HG03103 (cell line): Measurements from ENCODE around the gene RUNX3.
"Not testable (repeated sequence)": the region's sequence is repeated elsewhere in the genome, so short reads cannot be mapped to it uniquely, and the experiment has no call there.

Source experiments
- ATAC-seq: cut with Tn5 transposase; IDR thresholded peaks from one replicate; pipeline ENCODE4 v1.9.1; 2021; ENCODE audit warnings: low read depth; ENCODE audit not compliant: unreplicated experiment

RUNX3 gene

DNA sequence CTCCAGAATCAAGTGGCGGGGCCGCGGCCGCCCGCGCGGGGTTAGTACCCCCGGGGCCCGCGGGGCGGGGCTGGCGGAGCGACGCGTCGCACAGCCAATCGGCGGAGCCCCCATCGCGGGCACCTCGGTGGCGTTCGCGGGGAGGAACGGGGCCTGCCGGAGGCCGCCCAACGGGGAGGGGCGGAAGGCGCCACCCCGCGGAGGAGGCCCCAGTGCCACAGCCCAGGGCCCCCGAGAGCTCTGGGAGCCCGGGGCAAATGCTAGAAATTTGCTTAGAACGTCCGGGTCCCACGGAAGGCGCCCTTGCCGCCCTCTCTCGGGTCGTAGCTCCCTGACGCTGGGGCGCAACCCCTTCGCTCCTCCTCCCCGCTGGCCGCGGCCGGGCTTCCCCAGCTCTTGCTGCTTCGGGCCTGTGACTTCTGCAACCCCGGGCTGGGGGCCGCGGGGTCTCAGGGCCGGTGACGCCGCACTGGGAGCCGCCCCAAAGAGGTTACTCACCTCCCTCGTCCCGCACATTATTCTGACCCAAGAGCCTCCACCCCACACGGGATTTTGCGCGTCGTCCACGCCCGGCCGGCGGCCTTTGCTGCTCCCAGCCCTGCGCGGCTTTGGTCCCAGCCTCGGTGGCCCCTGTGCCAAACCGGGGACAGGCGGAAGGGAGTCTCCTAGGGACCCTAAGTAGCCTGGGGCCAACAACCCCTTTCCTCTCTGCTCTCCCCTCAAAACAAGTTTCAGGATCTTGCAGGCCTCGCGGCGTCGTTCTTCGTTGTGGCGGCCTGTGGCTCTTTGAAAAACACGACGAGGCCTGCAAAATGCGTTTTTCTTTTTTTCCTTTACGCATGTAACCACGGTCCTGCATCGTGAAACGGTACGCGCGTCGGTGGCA is at the start of gene RUNX3:
TSS of gene RUNX3 (minus strand) at position 17 of the 886 bp plus-strand sequence. CDS start 408 bp downstream, outside the sequence.
- ATAC-seq = peak; percentile 69

DNA sequence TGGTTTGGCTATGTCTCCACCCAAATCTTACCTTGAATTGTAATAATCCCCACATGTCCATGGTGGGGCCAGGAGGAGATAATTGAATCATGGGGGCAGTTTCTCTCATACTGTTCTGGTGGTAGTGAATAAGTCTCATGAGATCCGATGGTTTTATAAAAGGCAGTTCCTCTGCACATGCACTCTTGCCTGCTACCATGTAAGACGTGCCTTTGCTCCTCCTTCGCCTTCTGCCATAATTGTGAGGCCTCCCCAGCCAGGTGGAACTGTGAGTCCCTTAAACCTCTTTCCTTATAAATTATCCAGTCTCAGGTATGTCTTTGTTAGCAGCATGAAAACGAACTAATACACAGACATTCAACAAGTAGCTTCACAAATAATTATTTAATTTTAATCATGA is 49.2 kb upstream of the RUNX3 start:
- not testable (repeated sequence) for ATAC-seq

DNA sequence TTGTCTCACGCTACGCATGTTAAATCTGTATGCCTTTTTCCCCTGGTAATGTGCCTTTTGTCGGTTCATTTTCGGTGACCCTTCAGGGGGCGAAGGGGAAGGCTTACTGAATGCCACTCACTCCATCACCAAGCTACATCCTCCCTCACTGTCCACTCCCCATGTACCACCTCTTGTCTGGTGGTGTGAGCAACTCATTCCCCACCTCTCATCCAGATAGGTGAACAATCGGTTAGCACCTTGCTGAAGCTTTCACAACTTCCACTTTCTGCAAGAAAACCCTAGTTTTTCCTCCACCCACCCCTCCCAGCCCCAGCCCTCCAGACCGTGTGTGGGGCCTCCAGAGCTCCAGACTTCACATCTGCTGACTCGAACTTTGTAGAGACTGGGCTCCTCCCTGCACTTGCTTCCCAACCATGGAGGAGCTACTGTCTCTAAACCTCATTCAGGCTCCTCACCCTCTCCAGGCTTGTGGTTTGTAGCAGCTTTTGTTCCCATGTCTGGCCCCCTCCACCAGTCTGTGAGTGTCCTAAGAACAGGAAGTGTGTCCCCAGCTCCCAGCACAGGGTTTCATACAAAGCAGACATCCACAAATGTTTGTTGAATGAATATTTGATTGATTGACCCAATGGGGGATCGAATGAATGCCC is 48.4 kb upstream of the RUNX3 start:
- ATAC-seq = no peak

DNA sequence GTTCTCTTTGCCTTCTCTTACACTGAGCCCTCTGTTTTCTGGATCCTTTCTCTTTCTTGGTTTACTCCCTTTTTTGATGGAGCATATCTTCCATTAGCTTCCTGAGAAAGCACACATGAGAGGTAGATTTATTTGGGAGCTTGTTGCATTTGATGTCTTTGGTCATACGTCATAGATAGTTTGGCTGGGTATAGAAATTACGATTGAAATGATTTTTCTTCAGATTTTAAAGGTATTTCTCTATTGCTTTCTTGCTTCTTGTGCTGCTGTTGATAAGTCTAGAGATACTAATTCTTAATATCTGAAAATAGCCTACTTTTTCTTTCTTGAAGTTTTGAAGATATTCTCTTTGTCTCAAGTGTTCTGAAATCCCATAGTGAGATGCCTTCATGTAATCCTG is 45.3 kb upstream of the RUNX3 start:
- no peak for ATAC-seq

DNA sequence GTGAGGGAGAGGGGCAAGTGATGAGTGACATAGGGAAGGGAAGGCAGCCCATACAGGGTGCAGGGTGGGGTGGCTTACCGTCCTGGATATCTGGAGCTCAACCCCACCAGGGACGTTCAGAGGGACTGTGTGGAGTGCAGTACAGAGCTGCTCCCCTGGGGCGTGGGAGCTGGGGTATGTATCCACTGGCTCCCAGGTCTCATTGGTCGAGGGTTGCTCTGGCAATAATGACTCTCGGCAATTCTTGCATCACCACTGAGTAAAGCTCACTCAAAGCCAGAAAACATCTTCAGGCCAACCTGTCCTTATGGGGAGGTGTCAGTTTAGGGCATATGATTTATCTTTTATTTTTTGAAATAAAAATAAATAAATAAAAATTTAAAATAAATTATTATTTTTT is 43.2 kb upstream of the RUNX3 start:
- no peak for ATAC-seq

DNA sequence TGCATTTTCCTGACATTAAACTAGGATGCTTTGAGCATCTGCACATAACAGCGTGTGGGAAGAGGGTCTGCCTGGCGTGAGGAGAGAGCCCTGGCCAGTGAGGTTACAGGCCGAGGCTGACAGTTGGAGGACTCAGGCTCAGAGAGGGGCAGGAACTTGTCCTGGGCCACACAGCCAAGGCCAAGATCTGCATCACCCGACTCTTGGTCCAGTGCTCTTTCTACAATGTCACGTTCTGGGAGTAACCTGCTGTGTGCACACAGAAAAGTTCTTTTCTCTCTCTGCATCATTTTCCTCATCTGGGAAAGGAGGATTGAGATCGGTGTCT is 42.8 kb upstream of the RUNX3 start:
- no peak for ATAC-seq

DNA sequence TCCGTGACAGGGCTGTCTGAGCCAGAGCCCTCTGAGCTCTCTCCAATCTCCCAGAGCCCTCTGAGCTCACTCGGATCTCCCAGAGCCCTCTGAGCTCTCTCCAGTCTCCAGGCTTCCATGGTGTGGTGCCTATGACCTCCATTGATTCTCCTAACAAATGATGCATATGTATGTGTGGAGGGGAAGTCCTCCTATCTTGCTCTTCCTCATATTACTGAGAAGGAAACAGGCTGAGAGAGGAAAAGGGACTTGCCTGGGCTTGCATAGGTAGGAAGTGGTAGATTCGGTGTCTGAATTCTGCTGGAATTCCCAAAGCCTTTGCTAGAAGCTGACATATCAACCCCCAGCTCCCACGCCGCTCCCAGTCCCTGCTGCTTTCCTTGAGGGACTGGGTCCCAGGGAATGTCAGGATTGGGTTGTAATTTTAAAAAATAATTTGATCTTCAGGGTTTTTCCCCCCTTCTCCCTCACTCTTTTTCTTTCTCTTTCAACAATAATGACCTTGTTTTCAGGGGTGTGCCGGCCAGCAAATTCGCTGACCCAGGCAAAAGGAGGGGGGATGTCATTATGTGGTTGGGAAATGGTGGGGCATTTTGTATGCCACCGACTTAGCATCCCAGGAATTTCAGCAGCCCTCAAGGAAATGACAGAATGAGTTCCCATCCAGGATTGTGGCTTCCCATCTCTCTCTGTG is 42.3 kb upstream of the RUNX3 start:
- ATAC-seq = no peak

DNA sequence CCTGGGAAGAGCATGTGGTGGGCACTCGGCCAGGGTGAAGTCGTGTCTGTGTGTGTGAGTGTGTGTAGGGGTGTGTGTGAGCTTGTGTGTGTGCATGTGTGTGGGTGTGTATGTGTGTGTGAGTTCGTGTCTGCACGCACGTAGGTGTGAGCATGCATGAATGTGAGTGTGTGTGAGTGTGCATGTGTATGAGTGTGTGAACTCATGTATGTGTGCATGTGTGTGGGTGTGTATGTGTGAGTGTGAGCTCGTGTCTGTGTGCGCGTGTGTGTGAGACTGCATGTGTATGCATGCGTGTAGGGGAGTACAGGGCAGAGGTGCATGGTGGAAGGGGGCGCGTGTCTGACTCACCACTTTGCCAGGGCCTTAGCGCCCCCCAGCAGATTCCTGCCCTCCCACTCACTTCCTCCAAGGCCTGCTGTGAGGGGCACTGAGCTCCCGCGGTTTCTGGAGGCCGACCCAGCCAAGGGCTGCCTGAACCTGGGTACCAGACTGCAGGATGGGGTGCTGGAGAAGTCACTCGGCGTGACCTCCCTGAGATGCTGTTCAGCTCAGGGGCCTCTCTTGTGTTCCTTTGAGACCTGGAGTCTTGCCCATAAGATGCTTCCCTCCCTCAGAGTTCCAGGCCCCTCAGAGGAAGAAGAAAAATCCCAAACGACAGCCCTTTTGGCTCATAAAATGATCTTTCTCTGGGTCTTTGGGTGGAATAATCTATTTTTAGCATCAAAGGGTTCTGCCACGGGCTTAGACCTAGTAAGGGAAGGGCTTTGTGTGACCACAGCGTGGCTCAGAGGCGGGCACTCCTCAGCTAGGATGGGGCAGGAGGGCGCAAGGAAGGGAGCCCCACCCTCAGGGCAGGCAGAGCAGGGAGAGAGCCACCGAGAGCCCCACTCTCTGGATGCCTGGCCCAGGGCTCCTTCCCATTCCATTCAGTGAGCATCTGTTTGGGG is 41.1 kb upstream of the RUNX3 start:
- ATAC-seq = no peak

DNA sequence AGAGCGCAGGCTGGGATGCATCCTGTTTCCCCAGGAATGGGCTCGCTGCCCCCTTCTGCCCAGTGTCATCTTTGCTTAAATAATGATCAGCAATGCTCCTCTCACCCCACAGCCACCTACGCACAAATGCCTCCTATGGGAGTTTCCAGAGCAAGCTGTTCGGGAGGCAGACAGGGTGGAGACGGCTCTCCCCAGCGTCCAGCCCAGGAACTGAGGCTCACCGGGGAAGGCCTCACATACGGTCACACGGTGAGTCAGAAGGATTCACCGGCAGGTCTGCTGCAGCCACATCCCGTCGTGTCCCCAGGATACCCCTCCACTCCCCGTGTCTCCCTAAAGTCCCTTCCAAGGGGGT is 40.3 kb upstream of the RUNX3 start:
- ATAC-seq = no peak

DNA sequence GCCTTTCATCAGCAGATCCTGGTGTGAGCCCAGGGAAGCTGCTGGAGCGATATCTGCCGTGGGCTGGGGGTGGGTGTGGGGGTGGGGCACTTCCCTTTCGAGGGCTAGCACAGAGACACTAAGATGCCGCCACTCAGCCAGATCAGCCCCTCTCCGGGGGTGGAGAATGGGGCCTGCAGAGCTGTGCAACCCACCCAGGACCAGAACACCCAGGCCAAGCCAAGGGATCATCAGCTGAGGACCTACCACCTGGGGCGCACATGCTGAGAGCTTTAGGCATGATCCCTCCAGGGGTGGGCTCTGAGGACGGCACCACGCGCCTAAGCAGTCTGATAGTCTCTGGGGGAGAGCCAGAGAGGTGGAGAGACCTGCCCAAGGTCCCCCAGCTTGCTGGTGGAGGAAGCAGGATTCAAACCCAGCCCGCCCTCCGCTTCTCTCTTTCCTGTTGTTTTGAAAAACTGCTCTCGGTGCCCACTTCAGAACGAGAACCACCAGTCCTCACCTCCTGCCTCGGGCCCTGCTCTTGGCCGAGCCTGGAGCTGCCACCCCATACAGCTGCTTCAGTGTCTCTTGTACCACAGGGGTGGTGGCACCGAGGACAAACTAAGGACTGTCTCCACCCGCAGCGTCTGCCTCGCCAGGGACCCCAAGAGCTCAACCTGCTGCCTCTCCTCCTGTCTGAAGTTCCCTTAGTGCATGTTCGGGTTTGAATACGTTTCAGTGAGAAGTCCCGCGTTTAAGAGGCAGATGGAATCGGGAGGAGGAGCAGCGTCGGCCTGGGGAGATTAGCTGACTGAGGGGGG is 39.7 kb upstream of the RUNX3 start:
- no peak for ATAC-seq

DNA sequence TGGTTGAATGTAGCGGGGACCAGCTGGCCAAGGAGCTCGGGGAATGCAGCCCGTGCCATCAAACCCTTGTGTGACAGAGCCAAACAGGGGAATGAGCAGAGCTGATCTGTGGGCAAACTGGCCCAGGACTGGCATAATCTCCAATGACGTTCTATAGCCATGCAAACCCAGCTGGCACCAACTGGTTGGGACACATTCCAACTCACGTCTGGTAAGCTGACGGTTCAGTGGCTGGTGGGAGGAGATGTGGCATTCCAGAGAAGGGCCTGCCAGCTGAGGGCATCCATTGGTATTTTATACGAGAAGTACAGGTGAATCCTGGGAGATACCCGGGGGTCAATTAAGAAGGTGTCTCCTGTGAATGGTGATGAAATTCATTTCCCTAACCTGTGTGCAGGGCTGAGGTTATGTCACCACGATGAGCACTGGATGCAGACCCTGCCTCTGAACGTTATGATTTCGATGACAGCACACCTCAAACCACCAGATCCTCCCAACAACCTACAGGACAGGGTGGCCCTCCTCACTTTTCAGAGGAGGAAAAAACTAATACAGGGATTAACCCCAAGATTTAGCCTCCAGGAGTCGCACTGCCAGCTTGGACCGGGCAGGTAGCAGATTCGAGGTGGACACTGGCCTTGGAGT is 39.0 kb upstream of the RUNX3 start:
- no peak for ATAC-seq

DNA sequence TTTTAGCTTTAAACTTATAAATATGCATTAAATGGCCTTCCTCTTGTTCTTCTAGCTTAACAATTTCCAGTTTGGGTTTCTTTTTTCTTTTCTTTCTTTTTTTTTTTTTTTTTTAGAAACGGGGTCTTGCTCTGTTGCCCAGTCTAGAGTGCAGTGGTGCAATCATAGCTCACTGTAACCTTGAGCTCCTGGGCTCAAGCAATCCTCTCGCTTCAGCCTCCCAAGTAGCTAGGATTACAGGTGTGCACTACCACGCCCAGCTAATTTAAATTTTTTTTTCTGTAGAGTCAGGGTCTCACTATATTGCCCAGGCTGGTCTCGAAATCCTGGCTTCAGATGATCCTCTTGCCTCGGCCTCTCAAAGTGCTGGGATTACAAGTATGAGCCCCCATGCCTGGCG is 37.9 kb upstream of the RUNX3 start:
- no peak for ATAC-seq

DNA sequence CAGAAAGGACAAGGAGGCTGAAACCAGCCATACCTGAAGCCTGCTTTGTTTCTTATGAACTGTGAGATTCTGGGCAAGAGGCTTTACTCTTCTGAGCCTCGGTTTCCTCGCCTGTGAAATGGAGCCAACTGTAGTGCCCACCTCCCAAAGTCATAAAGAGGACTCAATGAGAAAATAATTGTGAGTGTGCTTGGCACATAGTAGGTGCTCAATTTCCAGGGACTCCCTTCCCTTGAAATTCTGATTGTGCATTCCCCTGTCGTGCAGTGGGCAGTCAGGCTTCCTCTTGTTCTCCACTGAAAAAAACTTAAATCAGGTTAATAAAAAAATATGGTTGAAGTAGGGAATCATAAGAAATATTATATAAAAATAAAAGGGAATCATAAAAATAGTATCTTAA is 37.5 kb upstream of the RUNX3 start:
- no peak for ATAC-seq

DNA sequence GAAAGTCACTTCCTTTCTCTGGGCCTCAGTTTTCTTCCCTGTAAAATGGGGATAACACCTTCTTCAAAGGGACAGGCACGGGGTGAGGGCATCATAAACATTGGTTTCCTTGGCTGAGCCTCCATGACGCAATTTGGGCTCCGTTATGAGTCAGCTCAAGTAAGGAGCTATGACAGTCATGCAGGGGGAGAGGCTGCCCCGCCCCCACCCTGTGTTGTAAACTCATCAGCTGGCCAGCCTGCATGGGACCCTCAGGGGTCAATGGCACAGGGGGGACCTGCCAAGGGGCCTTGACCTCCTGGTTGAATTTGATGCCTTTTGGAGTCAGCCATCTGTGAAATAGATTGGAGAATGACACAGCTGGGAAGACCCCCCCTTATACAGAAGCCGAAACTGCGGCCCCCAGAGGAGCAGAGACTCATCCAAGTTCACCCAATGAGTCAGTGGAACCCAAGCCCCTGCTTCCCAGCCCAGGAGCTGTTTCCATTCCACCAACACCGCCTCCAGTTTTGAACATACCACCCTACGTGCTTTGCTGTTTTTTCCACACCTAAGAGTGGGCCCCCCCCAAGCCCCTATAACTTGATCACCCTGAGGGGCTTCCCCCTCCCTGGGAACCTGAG is 36.8 kb upstream of the RUNX3 start:
- no peak for ATAC-seq

DNA sequence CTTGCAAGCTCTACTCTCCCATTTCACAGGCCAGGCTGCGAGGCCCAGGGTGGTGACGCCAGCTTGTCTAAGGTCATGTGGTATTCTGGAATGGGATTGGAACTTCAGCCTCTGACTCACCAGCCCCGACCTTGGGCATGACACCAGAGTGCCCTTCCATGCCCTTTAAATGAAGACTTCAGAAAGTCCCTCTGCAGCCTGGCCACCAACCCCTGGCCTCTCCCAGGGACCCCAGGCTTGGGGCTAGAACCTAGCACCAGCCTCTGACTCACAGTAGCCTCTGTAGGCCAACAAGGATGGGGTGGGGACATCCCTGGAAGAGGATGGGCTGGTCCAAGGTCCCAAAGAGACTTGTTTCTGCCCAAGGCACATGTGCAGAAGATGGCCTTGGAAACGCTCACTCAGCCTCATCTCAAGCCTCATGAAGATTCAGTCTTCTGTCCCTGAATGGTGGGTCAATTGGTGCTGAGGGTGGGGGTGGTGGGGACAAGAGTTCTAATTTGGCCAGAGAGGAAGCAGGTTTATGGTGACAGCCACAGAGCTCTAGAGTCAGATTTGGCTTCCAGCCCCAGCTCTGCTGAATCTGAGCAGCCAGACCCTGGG is 36.1 kb upstream of the RUNX3 start:
- no peak for ATAC-seq

DNA sequence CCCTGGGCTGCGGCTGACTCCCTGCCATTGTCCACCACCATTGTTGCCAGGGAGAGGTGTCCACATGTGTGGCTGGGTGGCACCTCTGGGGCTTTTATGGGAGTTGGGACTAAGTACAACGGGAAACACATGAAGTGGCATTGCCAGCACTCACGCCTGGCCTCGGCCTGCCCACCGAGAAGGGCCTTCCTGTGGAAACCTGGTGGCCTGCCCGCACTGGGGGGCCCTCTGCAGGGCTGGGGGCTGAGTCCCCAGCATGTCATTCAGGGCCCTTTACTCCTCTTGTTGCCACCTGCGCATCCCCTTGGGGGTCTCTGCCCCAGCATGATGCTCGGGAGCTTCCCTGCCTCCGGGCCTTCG is 35.5 kb upstream of the RUNX3 start:
- no peak for ATAC-seq

DNA sequence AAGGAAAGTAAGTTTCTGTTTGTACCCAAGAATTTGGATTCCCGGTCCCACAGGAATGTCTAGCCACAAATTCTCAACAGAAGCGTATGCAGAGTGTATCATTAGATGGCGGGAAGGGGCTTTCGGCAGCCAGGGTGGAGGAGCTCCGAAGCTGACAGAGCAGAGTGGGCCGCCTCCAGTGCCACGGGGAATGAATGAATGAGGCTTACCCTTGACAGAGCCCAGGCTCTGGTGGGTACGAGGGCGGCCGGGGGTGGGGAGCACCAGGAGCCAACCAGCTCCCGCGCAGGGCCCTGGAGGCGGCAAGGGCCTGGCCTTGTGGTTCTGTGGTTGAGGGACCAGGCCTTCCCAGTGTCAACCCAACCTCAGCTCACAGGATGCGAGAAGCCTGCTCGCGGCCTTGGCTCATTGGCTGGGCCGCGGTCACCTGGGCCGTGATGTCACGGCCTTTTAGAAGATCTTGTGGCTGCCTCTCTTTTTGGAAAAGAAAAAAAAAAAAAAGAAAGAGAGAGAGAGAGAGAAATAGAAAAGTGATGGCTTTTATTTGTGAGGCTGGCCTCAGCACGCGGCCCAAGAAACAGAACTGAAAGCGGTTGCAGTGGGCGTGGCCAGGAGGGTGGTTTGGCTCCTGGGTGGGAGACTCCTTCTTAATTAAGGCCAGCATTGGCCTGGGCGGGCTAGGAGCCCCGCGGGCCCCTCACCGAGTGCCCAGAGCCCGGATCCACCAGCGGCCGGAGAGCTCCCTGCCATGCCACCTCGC is 34.9 kb upstream of the RUNX3 start:
- ATAC-seq = peak; percentile 75
